A549 (cell line): ENCODE measurements around the gene PRSS53. TPM values are rescaled to one million over a fixed set of nuclear protein-coding genes. Genes with fewer than 3 reads are reported as not detected.

Experiments
- ATAC-seq, 2 experiments: fragments of 200-7000 bp in 1 of 2; fragments of >200 bp in 1 of 2; cut with Nextera tagmentation in 1 of 2; cut with Tn5 transposase in 1 of 2; 3 replicates each; pipeline versions ENCODE4 v1.8.0 to v1.9.1; 2018 to 2020; ENCODE audit warnings: mild to moderate bottlenecking in 1 of 2, moderate library complexity in 1 of 2
- CTCF ChIA-PET: fragments of 300-600 bp; sonication (Branson Sonifier 250); formaldehyde crosslinking; extraction: SDS; loops from one replicate; lab custom pipeline; 2021; ENCODE audit warnings: antibody characterized with exemption, inconsistent platforms; lab: Yijun Ruan, JAX
- POLR2A ChIA-PET: fragments of 350-600 bp; formaldehyde crosslinking; extraction: SDS; loops from one replicate; lab custom pipeline; 2021; ENCODE audit warnings: antibody characterized with exemption, inconsistent platforms; lab: Yijun Ruan, JAX
- DNase-seq, 2 experiments: peaks; one replicate each; pipeline versions ENCODE4 v3.0.0 to v3.0.0-alpha.2; 2011 to 2016; ENCODE audit warnings: low read depth in 1 of 2, low spot score in 1 of 2
- FAIRE-seq: peaks from 2 replicates; lab custom pipeline; 2011; peaks lifted over from hg19 to GRCh38; lab: Jason Lieb, UNC
- H3K27ac ChIP-seq, 2 experiments: fragments of >200 bp; sonication (Bioruptor Twin); formaldehyde crosslinking; 3 replicates each; pipeline ENCODE4 v1.5.1; 2016 to 2017
- H3K4me1 ChIP-seq: fragments of >200 bp; sonication (Bioruptor Twin); formaldehyde crosslinking; 3 replicates; pipeline ENCODE4 v1.6.1; 2016
- H3K4me2 ChIP-seq: fragments of >200 bp; sonication (Bioruptor Twin); formaldehyde crosslinking; 3 replicates; pipeline ENCODE4 v1.6.1; 2016
- H3K4me3 ChIP-seq: fragments of >200 bp; sonication (Bioruptor Twin); formaldehyde crosslinking; 3 replicates; pipeline ENCODE4 v1.5.1; 2016
- H3K9me3 ChIP-seq: fragments of >200 bp; sonication (Bioruptor Twin); formaldehyde crosslinking; 3 replicates; pipeline ENCODE4 v1.6.1; 2016
- CBX2 ChIP-seq: fragments of 200-600 bp; sonication (generic); IDR thresholded peaks from 2 replicates; pipeline ENCODE4 v1.6.1; 2016; ENCODE audit warnings: low read depth, mild to moderate bottlenecking, borderline replicate concordance
- CBX8 ChIP-seq: fragments of 200-600 bp; sonication (generic); IDR thresholded peaks from 2 replicates; pipeline ENCODE4 v1.6.1; 2016
- ESRRA ChIP-seq: fragments of 150-350 bp; IDR thresholded peaks from 2 replicates; pipeline ENCODE4 v1.6.1; 2014; ENCODE audit warnings: mild to moderate bottlenecking, low read length, borderline replicate concordance
- FOXS1 ChIP-seq: fragments of 250-450 bp; sonication (Bioruptor Pico); IDR thresholded peaks from 2 replicates; pipeline ENCODE4 v1.5.0; 2020; ENCODE audit warnings: mild to moderate bottlenecking, moderate library complexity
- HEYL ChIP-seq: fragments of 250-450 bp; sonication (Bioruptor Pico); IDR thresholded peaks from 2 replicates; pipeline ENCODE4 v1.8.0; 2021; ENCODE audit warnings: mild to moderate bottlenecking, moderate library complexity
- HOXA7 ChIP-seq: fragments of 250-450 bp; sonication (Bioruptor Pico); IDR thresholded peaks from 2 replicates; pipeline ENCODE4 v1.5.0; 2020; ENCODE audit warnings: mild to moderate bottlenecking, moderate library complexity
- HOXB13 ChIP-seq: fragments of 250-450 bp; sonication (Bioruptor Pico); IDR thresholded peaks from 2 replicates; pipeline ENCODE4 v1.5.0; 2020; ENCODE audit warnings: low read depth, mild to moderate bottlenecking, moderate library complexity
- HOXB5 ChIP-seq: fragments of 250-450 bp; sonication (Bioruptor Pico); IDR thresholded peaks from 2 replicates; pipeline ENCODE4 v1.5.0; 2020; ENCODE audit warnings: mild to moderate bottlenecking, moderate library complexity
- JUNB ChIP-seq: fragments of >200 bp; sonication (Bioruptor Twin); formaldehyde crosslinking; IDR thresholded peaks from 2 replicates; pipeline ENCODE4 v1.6.1; 2016
- MAZ ChIP-seq: fragments of 150-350 bp; IDR thresholded peaks from 2 replicates; pipeline ENCODE4 v1.6.1; 2014; ENCODE audit warnings: antibody characterized with exemption, low read depth, low read length, borderline replicate concordance
- MYC ChIP-seq: IDR thresholded peaks from 2 replicates; pipeline ENCODE4 v1.6.1; 2012; ENCODE audit warnings: mild to moderate bottlenecking, inconsistent platforms, low read length, improper control_type of control experiment, borderline replicate concordance
- NFE2L2 ChIP-seq: fragments of 150-350 bp; conservative IDR thresholded peaks from 2 replicates; pipeline ENCODE4 v1.6.1; 2014; ENCODE audit warnings: low read length
- RAD21 ChIP-seq, 2 experiments: fragments of >200 bp in 1 of 2; sonication (Bioruptor Twin) in 1 of 2; formaldehyde crosslinking in 1 of 2; IDR thresholded peaks in 1 of 2; conservative IDR thresholded peaks in 1 of 2; 2 replicates in 1 of 2; 3 replicates in 1 of 2; pipeline ENCODE4 v1.6.1; 2012 to 2018; ENCODE audit warnings: inconsistent platforms in 1 of 2
- RARB ChIP-seq: fragments of 250-450 bp; sonication (Bioruptor Pico); IDR thresholded peaks from 2 replicates; pipeline ENCODE4 v1.8.0; 2021; ENCODE audit warnings: mild to moderate bottlenecking, moderate library complexity
- REST ChIP-seq: fragments of 200-600 bp; sonication (generic); IDR thresholded peaks from 2 replicates; pipeline ENCODE4 v1.6.1; 2016; ENCODE audit warnings: antibody characterized with exemption, mild to moderate bottlenecking, moderate library complexity
- RFX5 ChIP-seq: fragments of 450-650 bp; IDR thresholded peaks from 2 replicates; pipeline ENCODE4 v1.7.1; 2014; ENCODE audit warnings: antibody characterized with exemption, mild to moderate bottlenecking, moderate library complexity
- WGBS: methylation state at CpG from one replicate; pipeline ENCODE4 v1.1.6; 2017; ENCODE audit errors: missing lambda C conversion rate; 5-methylcytosine and 5-hydroxymethylcytosine counted together
- polyA plus RNA-seq, 4 experiments: library from polyadenylated mRNA; depleted of rRNA in 3 of 4; stranded (reverse); fragments of >200 nt; fragmentation: RNase III in 1 of 4; extraction: RNeasy Plus Mini Kit Qiagen cat#74134 plus additional on column Dnase treatment in 1 of 4; gene quantifications; 2 replicates in 3 of 4; 3 replicates in 1 of 4; pipeline ENCODE4 v1.2.3, GENCODE V29; 2011 to 2017
- TF ChIP-seq, protein P1 (sequence below): fragments of >200 bp; sonication (Bioruptor Twin); formaldehyde crosslinking; IDR thresholded peaks from 2 replicates; pipeline ENCODE4 v1.6.1; 2016
- TF ChIP-seq, protein P2 (sequence below): fragments of >200 bp; sonication (Bioruptor Twin); formaldehyde crosslinking; IDR thresholded peaks from 3 replicates; pipeline ENCODE4 v1.6.1; 2016
- TF ChIP-seq, protein P3 (sequence below): fragments of >200 bp; sonication (Bioruptor Twin); formaldehyde crosslinking; IDR thresholded peaks from 3 replicates; pipeline ENCODE4 v1.5.1; 2016
- TF ChIP-seq, protein P4 (sequence below): fragments of 250-450 bp; sonication (Bioruptor Pico); IDR thresholded peaks from 2 replicates; pipeline ENCODE4 v1.5.0; 2021; ENCODE audit warnings: mild to moderate bottlenecking, moderate library complexity, borderline replicate concordance

PRSS53 gene
- polyA plus RNA-seq, 2 of the 4 experiments (the other 2 are of a cell fraction), result 0.79 to 1.5 TPM

DNA sequence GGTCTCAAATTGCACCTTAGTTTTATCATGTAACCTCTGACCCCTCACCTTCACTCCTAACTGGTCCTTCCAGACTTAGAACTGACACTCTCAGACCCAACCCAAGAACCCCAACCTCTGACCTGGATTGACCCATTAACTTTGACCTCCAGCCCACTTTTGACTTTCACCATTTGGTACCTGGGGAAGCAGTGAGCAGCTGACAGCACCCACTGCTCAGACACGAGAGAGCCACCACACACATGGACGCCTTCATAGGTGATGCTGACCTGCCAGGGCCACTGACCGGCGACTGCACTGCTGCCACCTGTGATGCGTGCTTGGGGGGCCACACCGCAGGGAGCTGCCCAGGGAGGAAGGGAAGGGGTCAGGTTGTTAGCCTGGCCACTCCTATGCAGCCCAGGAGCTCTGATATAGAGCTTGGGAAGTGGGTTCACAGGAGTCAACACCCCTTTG, 44.3 kb upstream of the PRSS53 start:
- Histone ChIP-seq H3K4me3 (no peak overlapping the region), H3K9me3 (no peaks in the 10 kb centered on the region), H3K4me2 (no peak overlapping the region), H3K27ac (no peak overlapping the region), H3K4me1 (peaks cover 18% of the 10 kb centered on the region; the same call in 2 of the 3 replicates)
- no peak for TF ChIP-seq ESRRA
- TF ChIP-seq RAD21 (conservative IDR thresholded peaks at IDR 0.05 in 1 of 2, IDR thresholded peaks at IDR 0.05 in 1 of 2), result no peak
- TF ChIP-seq REST, result no peak
- no peak for TF ChIP-seq HOXB13
- TF ChIP-seq FOXS1 (CRISPR knock-in tag), result no peak
- no peak for TF ChIP-seq CBX2
- TF ChIP-seq, protein P1, sequence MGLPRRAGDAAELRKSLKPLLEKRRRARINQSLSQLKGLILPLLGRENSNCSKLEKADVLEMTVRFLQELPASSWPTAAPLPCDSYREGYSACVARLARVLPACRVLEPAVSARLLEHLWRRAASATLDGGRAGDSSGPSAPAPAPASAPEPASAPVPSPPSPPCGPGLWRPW, result no peak
- TF ChIP-seq MAZ, result no peak
- no peak for TF ChIP-seq MYC
- TF ChIP-seq RARB (CRISPR knock-in tag), result no peak
- TF ChIP-seq, protein P2, sequence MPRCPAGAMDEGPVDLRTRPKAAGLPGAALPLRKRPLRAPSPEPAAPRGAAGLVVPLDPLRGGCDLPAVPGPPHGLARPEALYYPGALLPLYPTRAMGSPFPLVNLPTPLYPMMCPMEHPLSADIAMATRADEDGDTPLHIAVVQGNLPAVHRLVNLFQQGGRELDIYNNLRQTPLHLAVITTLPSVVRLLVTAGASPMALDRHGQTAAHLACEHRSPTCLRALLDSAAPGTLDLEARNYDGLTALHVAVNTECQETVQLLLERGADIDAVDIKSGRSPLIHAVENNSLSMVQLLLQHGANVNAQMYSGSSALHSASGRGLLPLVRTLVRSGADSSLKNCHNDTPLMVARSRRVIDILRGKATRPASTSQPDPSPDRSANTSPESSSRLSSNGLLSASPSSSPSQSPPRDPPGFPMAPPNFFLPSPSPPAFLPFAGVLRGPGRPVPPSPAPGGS, result no peak
- TF ChIP-seq NFE2L2, result no peak
- TF ChIP-seq, protein P3, sequence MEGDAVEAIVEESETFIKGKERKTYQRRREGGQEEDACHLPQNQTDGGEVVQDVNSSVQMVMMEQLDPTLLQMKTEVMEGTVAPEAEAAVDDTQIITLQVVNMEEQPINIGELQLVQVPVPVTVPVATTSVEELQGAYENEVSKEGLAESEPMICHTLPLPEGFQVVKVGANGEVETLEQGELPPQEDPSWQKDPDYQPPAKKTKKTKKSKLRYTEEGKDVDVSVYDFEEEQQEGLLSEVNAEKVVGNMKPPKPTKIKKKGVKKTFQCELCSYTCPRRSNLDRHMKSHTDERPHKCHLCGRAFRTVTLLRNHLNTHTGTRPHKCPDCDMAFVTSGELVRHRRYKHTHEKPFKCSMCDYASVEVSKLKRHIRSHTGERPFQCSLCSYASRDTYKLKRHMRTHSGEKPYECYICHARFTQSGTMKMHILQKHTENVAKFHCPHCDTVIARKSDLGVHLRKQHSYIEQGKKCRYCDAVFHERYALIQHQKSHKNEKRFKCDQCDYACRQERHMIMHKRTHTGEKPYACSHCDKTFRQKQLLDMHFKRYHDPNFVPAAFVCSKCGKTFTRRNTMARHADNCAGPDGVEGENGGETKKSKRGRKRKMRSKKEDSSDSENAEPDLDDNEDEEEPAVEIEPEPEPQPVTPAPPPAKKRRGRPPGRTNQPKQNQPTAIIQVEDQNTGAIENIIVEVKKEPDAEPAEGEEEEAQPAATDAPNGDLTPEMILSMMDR, result no peak
- TF ChIP-seq JUNB, result no peak
- no peak for TF ChIP-seq HOXA7 (CRISPR knock-in tag)
- TF ChIP-seq CBX8, result no peak
- no peak for TF ChIP-seq RFX5
- no peak for TF ChIP-seq HEYL (CRISPR knock-in tag)
- ChIA-PET CTCF (interaction anchor here (1.2 to 2.6 kb wide), 3 partner anchors 9 to 309 kb away, joined by 3 to 16 read pairs (median 4); partner anchors contain the start of genes HSD3B7 and ZNF843), POLR2A (interaction anchor here (0.9 to 2.2 kb wide), 2 partner anchors 9 to 16 kb away, joined by 3 to 8 read pairs; partner anchors contain the start of gene KAT8)
- no peak for FAIRE-seq
- ATAC-seq, result no peak
- WGBS, result 86% methylated on average over 3 of the region's 6 CpGs
- DNase-seq, result no peak

GRCh38 chr16:31132303-31132979, 43.7 kb upstream of the PRSS53 start:
- ATAC-seq (no peak), FAIRE-seq (no peak), DNase-seq (no peak)
- H3K4me2 ChIP-seq, result no peak overlapping the region
- TF ChIP-seq HOXB5 (CRISPR knock-in tag), result no peak
- TF ChIP-seq, protein P4, sequence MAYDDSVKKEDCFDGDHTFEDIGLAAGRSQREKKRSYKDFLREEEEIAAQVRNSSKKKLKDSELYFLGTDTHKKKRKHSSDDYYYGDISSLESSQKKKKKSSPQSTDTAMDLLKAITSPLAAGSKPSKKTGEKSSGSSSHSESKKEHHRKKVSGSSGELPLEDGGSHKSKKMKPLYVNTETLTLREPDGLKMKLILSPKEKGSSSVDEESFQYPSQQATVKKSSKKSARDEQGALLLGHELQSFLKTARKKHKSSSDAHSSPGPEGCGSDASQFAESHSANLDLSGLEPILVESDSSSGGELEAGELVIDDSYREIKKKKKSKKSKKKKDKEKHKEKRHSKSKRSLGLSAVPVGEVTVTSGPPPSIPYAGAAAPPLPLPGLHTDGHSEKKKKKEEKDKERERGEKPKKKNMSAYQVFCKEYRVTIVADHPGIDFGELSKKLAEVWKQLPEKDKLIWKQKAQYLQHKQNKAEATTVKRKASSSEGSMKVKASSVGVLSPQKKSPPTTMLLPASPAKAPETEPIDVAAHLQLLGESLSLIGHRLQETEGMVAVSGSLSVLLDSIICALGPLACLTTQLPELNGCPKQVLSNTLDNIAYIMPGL, result no peak
- ChIA-PET POLR2A (interaction anchor here (0.9 to 2.2 kb wide), 3 partner anchors 10 to 15 kb away, joined by 3 to 8 read pairs (median 5); partner anchors contain the start of gene KAT8), CTCF (interaction anchor here (1.2 to 2.6 kb wide), 4 partner anchors 10 to 310 kb away, joined by 3 to 16 read pairs (median 4); partner anchors contain the start of genes HSD3B7 and ZNF843)
- no peak overlapping the region for H3K27ac ChIP-seq
- 94% methylated on average over 16 of the region's 20 CpGs for WGBS
- H3K9me3 ChIP-seq, result no peaks in the 10 kb centered on the region
- peaks cover 18% of the 10 kb centered on the region; the same call in 2 of the 3 replicates for H3K4me1 ChIP-seq
- no peak overlapping the region for H3K4me3 ChIP-seq
